Natural killer cell (primary cell): ENCODE results near the gene ZPBP2. TPM values are rescaled to one million over a fixed set of nuclear protein-coding genes. Genes with fewer than 3 reads are reported as not detected.

Experiments
- ATAC-seq, 3 donors: fragments of 150-1000 bp in 2 of 3; fragments of 200-7000 bp in 1 of 3; cut with Tn5 transposase; 1 replicate in 1 of 3; 2 replicates in 2 of 3; pipeline ENCODE4 v1.10.0; 2021; ENCODE audit warnings: mild to moderate bottlenecking in 2 of 3, moderate library complexity in 2 of 3
- DNase-seq, 2 donors: peaks; one replicate each; pipeline versions ENCODE4 v3.0.0 to v3.0.0-alpha.2; 2013 to 2021; ENCODE audit warnings: mixed read lengths in 1 of 2
- H3K27ac ChIP-seq: one replicate; pipeline ENCODE4 v1.5.1; 2013; ENCODE audit warnings: mild to moderate bottlenecking, low read length
- H3K27me3 ChIP-seq: one replicate; pipeline ENCODE4 v1.6.1; 2013; ENCODE audit warnings: low read length; ENCODE audit not compliant: control insufficient read depth, insufficient read depth
- H3K36me3 ChIP-seq: one replicate; pipeline ENCODE4 v1.6.1; 2013; ENCODE audit warnings: low read length; ENCODE audit not compliant: control insufficient read depth, insufficient read depth
- H3K4me1 ChIP-seq: one replicate; pipeline ENCODE4 v1.6.1; 2013; ENCODE audit warnings: low read length; ENCODE audit not compliant: control insufficient read depth, insufficient read depth
- H3K4me3 ChIP-seq: one replicate; pipeline ENCODE4 v1.5.1; 2013; ENCODE audit warnings: low read length
- H3K9me3 ChIP-seq: one replicate; pipeline ENCODE4 v1.6.1; 2013; ENCODE audit warnings: low read length; ENCODE audit not compliant: control insufficient read depth, insufficient read depth
- H3K27ac Mint-ChIP-seq, 2 donors: one replicate each; pipeline ENCODE4 v1.8.0; 2022; ENCODE audit warnings: mild to moderate bottlenecking in 2 of 2, mixed read lengths in 2 of 2, moderate library complexity in 1 of 2
- H3K27me3 Mint-ChIP-seq, 2 donors: one replicate each; pipeline ENCODE4 v1.8.0; 2022; ENCODE audit warnings: low read depth in 2 of 2, mixed read lengths in 2 of 2
- H3K36me3 Mint-ChIP-seq: one replicate; pipeline ENCODE4 v1.8.0; 2022; ENCODE audit warnings: mixed read lengths
- H3K4me1 Mint-ChIP-seq, 2 donors: one replicate each; pipeline ENCODE4 v1.8.0; 2022; ENCODE audit warnings: mixed read lengths in 2 of 2
- H3K4me3 Mint-ChIP-seq: one replicate; pipeline ENCODE4 v1.8.0; 2022; ENCODE audit warnings: mild to moderate bottlenecking, moderate library complexity, mixed read lengths
- H3K9me3 Mint-ChIP-seq, 2 donors: one replicate each; pipeline ENCODE4 v1.8.0; 2022; ENCODE audit warnings: mixed read lengths in 2 of 2
- WGBS: methylation state at CpG from one replicate; pipeline ENCODE4 v1.1.7; 2013; ENCODE audit warnings: missing lambda C conversion rate; ENCODE audit not compliant: insufficient coverage; 5-methylcytosine and 5-hydroxymethylcytosine counted together
- intact Hi-C: fragments of 100-400 bp; cut with micrococcal nuclease; formaldehyde crosslinking; loops from one replicate; pipeline ENCODE4 v1.14.2; 2022
- total RNA-seq, 4 donors: library from RNA; stranded (reverse); fragments of 120-200 nt in 1 of 4; gene quantifications; one replicate each; pipeline versions ENCODE4 v1.2.3 to v1.2.4, GENCODE V29; 2013 to 2022
- TF ChIP-seq, protein P1 (sequence below): fragments of 200-600 bp; IDR thresholded peaks from one replicate; pipeline ENCODE4 v1.8.0; 2022; ENCODE audit warnings: antibody characterized with exemption

The ZPBP2 gene, protein sequence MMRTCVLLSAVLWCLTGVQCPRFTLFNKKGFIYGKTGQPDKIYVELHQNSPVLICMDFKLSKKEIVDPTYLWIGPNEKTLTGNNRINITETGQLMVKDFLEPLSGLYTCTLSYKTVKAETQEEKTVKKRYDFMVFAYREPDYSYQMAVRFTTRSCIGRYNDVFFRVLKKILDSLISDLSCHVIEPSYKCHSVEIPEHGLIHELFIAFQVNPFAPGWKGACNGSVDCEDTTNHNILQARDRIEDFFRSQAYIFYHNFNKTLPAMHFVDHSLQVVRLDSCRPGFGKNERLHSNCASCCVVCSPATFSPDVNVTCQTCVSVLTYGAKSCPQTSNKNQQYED
- total RNA-seq, result not detected
- 0.45 TPM for total RNA-seq (2013)

DNA sequence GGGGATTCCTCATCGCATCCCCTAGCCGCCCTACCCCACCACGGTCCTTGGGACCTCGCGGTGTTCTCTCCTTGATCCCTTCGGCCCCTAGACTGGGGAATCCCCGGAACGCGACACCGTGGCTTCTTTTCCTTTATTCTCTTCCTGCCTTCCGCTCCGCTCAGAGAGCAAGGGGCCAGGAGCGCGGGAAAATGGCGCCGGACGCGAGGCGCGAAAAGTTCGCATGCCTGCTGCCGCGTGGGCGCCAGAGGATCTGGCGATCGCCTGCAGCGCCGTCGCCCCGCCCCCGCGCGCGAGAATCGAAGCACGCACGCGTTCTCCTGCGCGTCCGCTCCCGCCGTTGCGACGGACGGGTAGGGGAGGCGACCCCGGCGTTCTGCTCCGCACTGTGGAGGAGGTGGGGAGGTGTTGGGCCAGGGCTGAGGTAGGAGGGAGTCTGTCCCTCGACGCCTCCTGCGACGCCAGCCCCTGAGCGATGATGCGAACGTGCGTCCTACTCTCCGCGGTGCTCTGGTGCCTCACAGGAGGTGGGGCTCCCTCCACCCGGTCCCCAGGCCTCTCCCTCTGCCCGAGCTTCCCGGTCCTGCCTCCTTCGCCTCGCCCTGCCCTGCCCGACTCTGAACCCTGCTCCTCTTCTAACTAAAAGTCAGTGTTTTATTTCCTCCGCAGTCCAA lies at the start of gene ZPBP2:
TSS of gene ZPBP2 (plus strand) at position 323 of the 674 bp plus-strand sequence. CDS start at position 476, 153 bp downstream.
- no peaks in the 10 kb centered on the region for H3K9me3 ChIP-seq
- no peaks in the 10 kb centered on the region for H3K36me3 Mint-ChIP-seq
- peak within 1 kb of the TSS; percentile 62 for H3K4me3 Mint-ChIP-seq
- H3K27me3 ChIP-seq, result peaks cover 3% of the 10 kb centered on the region
- H3K27ac Mint-ChIP-seq, result peak within 1 kb of the TSS in 1 of 2 donors; percentile 66
- no peaks in the 10 kb centered on the region for H3K9me3 Mint-ChIP-seq
- 31% methylated on average over 67 of the region's 67 CpGs for WGBS
- peak within 1 kb of the TSS; percentile 85 for H3K27ac ChIP-seq
- H3K4me1 ChIP-seq, result peaks cover 20% of the 10 kb centered on the region
- ATAC-seq, result peak in 2 of 3 donors; percentile 3 to 8
- peaks cover 25 to 38% of the 10 kb centered on the region in 2 donors for H3K4me1 Mint-ChIP-seq
- no peak for DNase-seq
- H3K36me3 ChIP-seq, result no peaks in the 10 kb centered on the region
- peak within 1 kb of the TSS; percentile 21 for H3K4me3 ChIP-seq
- TF ChIP-seq, protein P1, sequence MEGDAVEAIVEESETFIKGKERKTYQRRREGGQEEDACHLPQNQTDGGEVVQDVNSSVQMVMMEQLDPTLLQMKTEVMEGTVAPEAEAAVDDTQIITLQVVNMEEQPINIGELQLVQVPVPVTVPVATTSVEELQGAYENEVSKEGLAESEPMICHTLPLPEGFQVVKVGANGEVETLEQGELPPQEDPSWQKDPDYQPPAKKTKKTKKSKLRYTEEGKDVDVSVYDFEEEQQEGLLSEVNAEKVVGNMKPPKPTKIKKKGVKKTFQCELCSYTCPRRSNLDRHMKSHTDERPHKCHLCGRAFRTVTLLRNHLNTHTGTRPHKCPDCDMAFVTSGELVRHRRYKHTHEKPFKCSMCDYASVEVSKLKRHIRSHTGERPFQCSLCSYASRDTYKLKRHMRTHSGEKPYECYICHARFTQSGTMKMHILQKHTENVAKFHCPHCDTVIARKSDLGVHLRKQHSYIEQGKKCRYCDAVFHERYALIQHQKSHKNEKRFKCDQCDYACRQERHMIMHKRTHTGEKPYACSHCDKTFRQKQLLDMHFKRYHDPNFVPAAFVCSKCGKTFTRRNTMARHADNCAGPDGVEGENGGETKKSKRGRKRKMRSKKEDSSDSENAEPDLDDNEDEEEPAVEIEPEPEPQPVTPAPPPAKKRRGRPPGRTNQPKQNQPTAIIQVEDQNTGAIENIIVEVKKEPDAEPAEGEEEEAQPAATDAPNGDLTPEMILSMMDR, result no peak
- peaks cover 0 to 4% of the 10 kb centered on the region in 2 donors for H3K27me3 Mint-ChIP-seq
- intact Hi-C loops, result no loop called here

DNA sequence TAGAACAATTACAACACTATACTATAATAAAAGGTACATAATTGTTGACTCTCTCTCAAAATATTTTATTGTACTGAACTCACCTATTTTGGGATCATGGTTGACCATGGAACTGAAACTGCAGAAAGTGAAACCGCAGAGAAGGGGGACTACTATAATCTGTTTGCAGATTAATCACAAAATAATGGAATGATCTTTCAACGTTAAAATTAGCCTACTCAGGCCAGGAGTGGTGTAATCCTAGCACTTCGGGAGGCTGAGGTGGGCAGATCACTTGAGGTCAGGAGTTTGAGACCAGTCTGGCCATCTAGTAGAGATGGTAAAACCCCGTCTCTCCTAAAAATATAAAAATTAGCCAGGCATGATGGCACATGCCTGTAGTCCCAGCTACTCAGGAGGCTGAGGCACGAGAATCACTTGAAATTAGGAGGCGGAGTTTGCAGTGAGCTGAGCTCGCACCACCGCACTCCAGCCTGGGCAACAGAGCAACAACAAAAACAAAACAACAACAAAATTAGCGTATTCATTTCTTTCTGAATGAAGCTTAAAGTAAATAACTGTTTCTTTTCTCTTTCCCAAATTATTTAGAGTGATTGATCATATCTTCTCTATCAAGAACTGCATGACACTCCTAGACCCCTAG lies 49.5 kb upstream of the ZPBP2 start:
- Histone ChIP-seq H3K27ac (peak overlapping the region; percentile 80), H3K27me3 (no peaks in the 10 kb centered on the region), H3K4me3 (no peak overlapping the region), H3K36me3 (peaks cover 6% of the 10 kb centered on the region), H3K4me1 (peaks cover 30% of the 10 kb centered on the region), H3K9me3 (peaks cover 2% of the 10 kb centered on the region)
- H3K4me3 Mint-ChIP-seq, result peak overlapping the region; percentile 64
- 56% methylated on average over 8 of the region's 9 CpGs for WGBS
- H3K9me3 Mint-ChIP-seq, result peaks cover 0 to 5% of the 10 kb centered on the region in 2 donors
- peaks cover 9% of the 10 kb centered on the region for H3K36me3 Mint-ChIP-seq
- TF ChIP-seq, protein P1, result no peak
- ATAC-seq (peak in 1 of 3 donors; percentile 6), DNase-seq (peak in 1 of 2 donors; percentile 69)
- H3K27me3 Mint-ChIP-seq, result no peaks in the 10 kb centered on the region
- intact Hi-C loops, result loop anchor here (2.0 kb wide), 2 partner anchors 46 to 48 kb away; partner anchors contain the start of gene IKZF3
- peak overlapping the region; percentile 73 to 94 for H3K27ac Mint-ChIP-seq
- H3K4me1 Mint-ChIP-seq, result peaks cover 62 to 72% of the 10 kb centered on the region in 2 donors

DNA sequence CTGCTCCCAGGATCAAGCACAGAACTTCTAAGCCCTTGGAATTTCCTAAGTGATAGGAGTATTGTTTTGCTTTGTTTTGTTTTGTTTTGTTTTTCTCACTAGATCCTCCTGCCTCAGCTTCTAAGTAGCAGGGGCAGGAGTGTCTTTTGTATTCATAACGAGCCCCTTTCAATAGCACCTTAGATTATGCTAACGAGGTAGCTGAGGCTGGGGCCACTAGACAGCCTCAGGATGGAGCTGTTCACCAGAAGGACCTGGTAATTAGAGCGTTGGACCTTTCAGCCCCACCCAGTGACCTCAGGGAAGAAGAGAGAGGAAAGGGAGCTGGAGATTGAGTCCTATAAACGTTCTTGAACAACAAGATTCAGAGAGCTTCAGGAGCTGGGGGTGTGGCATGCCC lies 47.5 kb upstream of the ZPBP2 start:
- intact Hi-C loops, result no loop called here

More for the DNA sequence above, 47.5 kb upstream of the ZPBP2 start:
- H3K9me3 Mint-ChIP-seq, result peaks cover 0 to 5% of the 10 kb centered on the region in 2 donors
- peak overlapping the region; percentile 45 for H3K4me3 Mint-ChIP-seq
- H3K36me3 ChIP-seq, result peaks cover 25% of the 10 kb centered on the region
- no peaks in the 10 kb centered on the region for H3K27me3 Mint-ChIP-seq
- ATAC-seq, result no peak
- 57% methylated on average over 4 of the region's 4 CpGs for WGBS
- DNase-seq, result peak in 1 of 2 donors; percentile 35
- no peaks in the 10 kb centered on the region for H3K27me3 ChIP-seq
- H3K36me3 Mint-ChIP-seq, result peaks cover 18% of the 10 kb centered on the region
- peaks cover 22% of the 10 kb centered on the region for H3K4me1 ChIP-seq
- peak overlapping the region; percentile 80 for H3K27ac ChIP-seq
- peaks cover 49 to 51% of the 10 kb centered on the region in 2 donors for H3K4me1 Mint-ChIP-seq
- no peak overlapping the region for H3K4me3 ChIP-seq
- H3K9me3 ChIP-seq, result peaks cover 14% of the 10 kb centered on the region
- TF ChIP-seq, protein P1, result no peak
- peak overlapping the region; percentile 73 to 94 for H3K27ac Mint-ChIP-seq
